ENCODE results near the gene CCDC12.

CCDC12 gene

DNA sequence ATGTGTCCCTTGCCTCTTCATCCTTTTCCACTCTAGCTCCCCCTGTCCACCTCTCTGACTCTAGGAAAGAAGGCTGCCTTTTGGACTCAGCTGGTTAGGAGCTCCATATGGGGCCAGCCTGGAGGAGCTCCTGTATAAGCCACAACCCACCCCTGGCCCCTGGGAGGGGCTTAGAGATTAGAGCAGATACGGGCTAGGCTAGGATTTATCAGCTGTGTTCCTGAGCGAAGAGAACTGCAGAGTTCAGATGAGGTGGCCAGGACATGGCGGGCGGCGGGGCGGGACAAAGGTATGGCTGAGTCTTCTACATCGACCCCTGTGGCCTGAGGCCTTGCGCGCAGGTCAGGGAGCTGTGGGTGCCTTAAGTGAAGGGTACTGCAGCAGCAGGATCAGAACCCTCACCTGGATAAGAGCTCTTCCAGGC is 10.8 kb upstream of the CCDC12 start:
- no peak for ATAC-seq
- TF ChIP-seq ZNF565 (CRISPR knock-in tag; conservative IDR thresholded peaks at IDR 0.05; ENCODE audit: low read depth) (no peak), CSRNP3 (CRISPR knock-in tag; IDR thresholded peaks at IDR 0.05) (no peak), OSR1 (CRISPR knock-in tag; IDR thresholded peaks at IDR 0.05) (no peak), GLIS3 (CRISPR knock-in tag; IDR thresholded peaks at IDR 0.05) (no peak), PPARA (CRISPR knock-in tag; IDR thresholded peaks at IDR 0.05; ENCODE audit: borderline replicate concordance) (no peak), TCF4 (CRISPR knock-in tag; IDR thresholded peaks at IDR 0.05; ENCODE audit: borderline replicate concordance) (no peak), ISL1 (CRISPR knock-in tag; IDR thresholded peaks at IDR 0.05) (no peak), BACH2 (CRISPR knock-in tag; IDR thresholded peaks at IDR 0.05; ENCODE audit: borderline replicate concordance) (no peak), CREB5 (CRISPR knock-in tag; IDR thresholded peaks at IDR 0.05; ENCODE audit: low read depth) (no peak), CSDC2 (CRISPR knock-in tag; IDR thresholded peaks at IDR 0.05) (no peak), ZFP30 (CRISPR knock-in tag; IDR thresholded peaks at IDR 0.05) (no peak), RARB (CRISPR knock-in tag; IDR thresholded peaks at IDR 0.05) (no peak), TOX (CRISPR knock-in tag; IDR thresholded peaks at IDR 0.05; ENCODE audit: borderline replicate concordance) (no peak), POU6F1 (CRISPR knock-in tag; IDR thresholded peaks at IDR 0.05; ENCODE audit: borderline replicate concordance, low read depth) (no peak), ARNTL (CRISPR knock-in tag; IDR thresholded peaks at IDR 0.05; ENCODE audit: borderline replicate concordance, low read depth) (no peak), SNAI2 (CRISPR knock-in tag; IDR thresholded peaks at IDR 0.05) (no peak), ZNF8 (CRISPR knock-in tag; IDR thresholded peaks at IDR 0.05) (no peak), ZC3H10 (CRISPR knock-in tag; IDR thresholded peaks at IDR 0.05) (no peak), ZFP3 (CRISPR knock-in tag; IDR thresholded peaks at IDR 0.05) (no peak)
- TF ChIP-seq, protein P1, sequence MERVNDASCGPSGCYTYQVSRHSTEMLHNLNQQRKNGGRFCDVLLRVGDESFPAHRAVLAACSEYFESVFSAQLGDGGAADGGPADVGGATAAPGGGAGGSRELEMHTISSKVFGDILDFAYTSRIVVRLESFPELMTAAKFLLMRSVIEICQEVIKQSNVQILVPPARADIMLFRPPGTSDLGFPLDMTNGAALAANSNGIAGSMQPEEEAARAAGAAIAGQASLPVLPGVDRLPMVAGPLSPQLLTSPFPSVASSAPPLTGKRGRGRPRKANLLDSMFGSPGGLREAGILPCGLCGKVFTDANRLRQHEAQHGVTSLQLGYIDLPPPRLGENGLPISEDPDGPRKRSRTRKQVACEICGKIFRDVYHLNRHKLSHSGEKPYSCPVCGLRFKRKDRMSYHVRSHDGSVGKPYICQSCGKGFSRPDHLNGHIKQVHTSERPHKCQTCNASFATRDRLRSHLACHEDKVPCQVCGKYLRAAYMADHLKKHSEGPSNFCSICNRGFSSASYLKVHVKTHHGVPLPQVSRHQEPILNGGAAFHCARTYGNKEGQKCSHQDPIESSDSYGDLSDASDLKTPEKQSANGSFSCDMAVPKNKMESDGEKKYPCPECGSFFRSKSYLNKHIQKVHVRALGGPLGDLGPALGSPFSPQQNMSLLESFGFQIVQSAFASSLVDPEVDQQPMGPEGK (CRISPR knock-in tag; IDR thresholded peaks at IDR 0.05; ENCODE audit: borderline replicate concordance) = no peak

DNA sequence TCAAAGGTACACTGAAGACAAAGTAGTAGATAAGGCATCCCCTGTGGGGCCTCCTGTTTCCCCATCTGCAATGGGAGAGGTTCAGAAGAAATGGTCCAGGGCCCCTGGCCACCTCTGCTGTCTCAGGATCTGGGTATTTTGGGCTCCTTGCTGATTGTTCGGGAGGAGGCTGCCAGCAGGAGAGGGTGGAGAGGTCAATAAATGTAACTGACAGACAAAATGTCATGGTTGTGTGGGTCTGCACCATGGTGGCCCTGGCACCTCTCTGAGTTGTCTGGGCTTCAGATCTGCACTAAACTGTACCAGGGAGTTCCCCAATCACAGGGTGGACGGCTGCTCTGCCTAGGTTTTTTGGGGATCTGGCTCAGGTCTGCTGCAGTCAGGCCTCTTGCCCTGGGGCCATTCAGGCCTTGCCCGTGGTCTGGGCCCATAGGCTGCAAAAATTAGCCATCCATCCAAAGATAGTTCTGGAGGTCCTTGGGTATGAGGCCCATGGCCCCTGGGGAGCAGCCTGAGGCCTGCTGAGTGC is 10.3 kb upstream of the CCDC12 start:
- ATAC-seq = no peak
- TF ChIP-seq ESRRG (CRISPR knock-in tag; IDR thresholded peaks at IDR 0.05) (no peak), ARNTL (CRISPR knock-in tag; IDR thresholded peaks at IDR 0.05; ENCODE audit: borderline replicate concordance, low read depth) (no peak), PPARA (CRISPR knock-in tag; IDR thresholded peaks at IDR 0.05; ENCODE audit: borderline replicate concordance) (no peak), RARB (CRISPR knock-in tag; IDR thresholded peaks at IDR 0.05) (no peak), TSHZ2 (CRISPR knock-in tag; IDR thresholded peaks at IDR 0.05) (no peak), TCF4 (CRISPR knock-in tag; IDR thresholded peaks at IDR 0.05; ENCODE audit: borderline replicate concordance) (no peak), ZNF565 (CRISPR knock-in tag; conservative IDR thresholded peaks at IDR 0.05; ENCODE audit: low read depth) (no peak), ZC3H10 (CRISPR knock-in tag; IDR thresholded peaks at IDR 0.05) (no peak), BACH2 (CRISPR knock-in tag; IDR thresholded peaks at IDR 0.05; ENCODE audit: borderline replicate concordance) (no peak), TOX (CRISPR knock-in tag; IDR thresholded peaks at IDR 0.05; ENCODE audit: borderline replicate concordance) (no peak), CSDC2 (CRISPR knock-in tag; IDR thresholded peaks at IDR 0.05) (no peak), OSR1 (CRISPR knock-in tag; IDR thresholded peaks at IDR 0.05) (no peak), ZFP3 (CRISPR knock-in tag; IDR thresholded peaks at IDR 0.05) (no peak)
- TF ChIP-seq, protein P1 (CRISPR knock-in tag; IDR thresholded peaks at IDR 0.05; ENCODE audit: borderline replicate concordance) = no peak

Data from SK-N-SH treated with all-trans-retinoic acid at 6 μM for 48 hours (cell line).